Measurements from ENCODE around the gene DIO1. TPM values are rescaled to one million over a fixed set of nuclear protein-coding genes. Genes with fewer than 3 reads are reported as not detected.

The DIO1 gene
- total and polyA plus RNA-seq, 9 of the 15 experiments (the other 6 are each of a cell fraction or from before 2014, with no cell fraction given) = not detected

DNA sequence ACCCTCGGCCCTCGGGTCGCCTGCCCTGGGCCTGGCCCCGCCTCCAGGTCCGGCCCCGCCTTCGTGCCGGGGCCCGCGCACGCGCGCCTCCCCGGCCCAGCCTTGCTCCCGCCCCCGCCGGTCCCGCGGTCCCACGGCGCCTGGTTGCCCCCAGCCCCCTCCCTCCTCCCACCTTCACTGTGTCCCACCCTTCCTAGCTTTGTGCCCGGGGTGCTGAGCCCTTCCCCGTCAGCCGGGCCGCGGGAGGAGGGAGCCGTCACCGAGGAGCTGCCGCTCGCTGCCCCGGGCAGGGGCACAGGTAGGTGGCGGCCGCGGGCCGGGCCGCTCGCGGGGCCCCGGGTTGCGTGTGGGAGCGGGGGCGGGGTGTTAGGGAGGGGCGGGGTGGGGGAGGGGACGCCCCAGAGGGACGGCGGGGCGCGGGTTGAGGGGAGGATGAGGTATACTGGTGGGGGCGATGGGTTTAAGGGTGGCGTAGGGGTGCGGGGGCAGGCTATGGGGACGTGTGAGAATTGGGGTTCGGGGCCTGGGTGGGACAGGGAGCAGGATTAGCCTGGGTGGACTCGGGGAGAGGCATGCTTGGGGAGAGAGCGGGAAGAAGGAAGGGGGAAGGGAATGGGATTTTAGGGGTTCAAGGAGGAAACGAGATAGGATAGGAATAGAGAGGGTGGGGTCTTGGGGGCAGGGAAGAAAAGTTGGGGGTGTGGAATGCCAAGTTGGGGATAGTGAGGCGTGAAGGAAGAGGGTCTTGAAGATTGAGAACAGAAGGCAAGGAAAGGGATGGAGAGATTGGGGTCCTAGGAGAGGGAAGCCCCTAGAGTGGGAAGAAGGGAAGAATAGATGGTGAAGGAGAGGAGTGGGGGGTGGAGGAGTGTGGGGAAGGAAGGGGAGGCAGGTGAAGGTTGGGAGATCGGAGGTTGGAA, 52.5 kb downstream of the DIO1 start, which contains the start of gene LRRC42 (continued):
- TF ChIP-seq, protein P1, sequence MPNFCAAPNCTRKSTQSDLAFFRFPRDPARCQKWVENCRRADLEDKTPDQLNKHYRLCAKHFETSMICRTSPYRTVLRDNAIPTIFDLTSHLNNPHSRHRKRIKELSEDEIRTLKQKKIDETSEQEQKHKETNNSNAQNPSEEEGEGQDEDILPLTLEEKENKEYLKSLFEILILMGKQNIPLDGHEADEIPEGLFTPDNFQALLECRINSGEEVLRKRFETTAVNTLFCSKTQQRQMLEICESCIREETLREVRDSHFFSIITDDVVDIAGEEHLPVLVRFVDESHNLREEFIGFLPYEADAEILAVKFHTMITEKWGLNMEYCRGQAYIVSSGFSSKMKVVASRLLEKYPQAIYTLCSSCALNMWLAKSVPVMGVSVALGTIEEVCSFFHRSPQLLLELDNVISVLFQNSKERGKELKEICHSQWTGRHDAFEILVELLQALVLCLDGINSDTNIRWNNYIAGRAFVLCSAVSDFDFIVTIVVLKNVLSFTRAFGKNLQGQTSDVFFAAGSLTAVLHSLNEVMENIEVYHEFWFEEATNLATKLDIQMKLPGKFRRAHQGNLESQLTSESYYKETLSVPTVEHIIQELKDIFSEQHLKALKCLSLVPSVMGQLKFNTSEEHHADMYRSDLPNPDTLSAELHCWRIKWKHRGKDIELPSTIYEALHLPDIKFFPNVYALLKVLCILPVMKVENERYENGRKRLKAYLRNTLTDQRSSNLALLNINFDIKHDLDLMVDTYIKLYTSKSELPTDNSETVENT (CRISPR knock-in tag; IDR thresholded peaks at IDR 0.05) = no peak
- TF ChIP-seq ZNF551 (CRISPR knock-in tag; IDR thresholded peaks at IDR 0.05) = no peak
- peak; percentile 66; the same call in 1 of the 2 replicates for TF ChIP-seq ZFX (CRISPR knock-in tag; IDR thresholded peaks at IDR 0.05)
- no peak for TF ChIP-seq BACH1 (tag; IDR thresholded peaks at IDR 0.05)
- TF ChIP-seq SAFB2 (IDR thresholded peaks at IDR 0.05; ENCODE audit: borderline replicate concordance, low read depth, low read length, severe bottlenecking) = no peak
- TF ChIP-seq TEAD2 (tag; IDR thresholded peaks at IDR 0.05) = no peak
- no peak for TF ChIP-seq ZNF699 (CRISPR knock-in tag; IDR thresholded peaks at IDR 0.05; ENCODE audit: insufficient replicate concordance)
- peak in 1 of 2 experiments; percentile 72; a peak in 2 of 4 replicates for TF ChIP-seq NONO (IDR thresholded peaks at IDR 0.05; ENCODE audit: low read depth in 2 of 2, low read length in 1 of 2)
- TF ChIP-seq GATAD2B (IDR thresholded peaks at IDR 0.05; ENCODE audit: borderline replicate concordance) = peak; percentile 83; the same call in 1 of the 2 replicates
- TF ChIP-seq TRIM24 (IDR thresholded peaks at IDR 0.05) = peak in 1 of 2 experiments; percentile 9; a peak in 1 of 4 replicates
- peak; percentile 3; the same call in 1 of the 2 replicates for TF ChIP-seq OTX1 (CRISPR knock-in tag; IDR thresholded peaks at IDR 0.05)
- TF ChIP-seq CBX2 (IDR thresholded peaks at IDR 0.05; ENCODE audit: insufficient read depth, low read length, poor library complexity, severe bottlenecking) = no peak
- TF ChIP-seq, protein P2, sequence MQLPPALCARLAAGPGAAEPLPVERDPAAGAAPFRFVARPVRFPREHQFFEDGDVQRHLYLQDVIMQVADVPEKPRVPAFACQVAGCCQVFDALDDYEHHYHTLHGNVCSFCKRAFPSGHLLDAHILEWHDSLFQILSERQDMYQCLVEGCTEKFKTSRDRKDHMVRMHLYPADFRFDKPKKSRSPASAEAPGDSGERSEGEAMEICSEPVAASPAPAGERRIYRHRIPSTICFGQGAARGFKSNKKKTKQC (CRISPR knock-in tag; IDR thresholded peaks at IDR 0.05) = peak; percentile 63; the same call in 1 of the 2 replicates
- no peak for TF ChIP-seq COPS2 (conservative IDR thresholded peaks at IDR 0.05)
- TF ChIP-seq ZKSCAN1 (IDR thresholded peaks at IDR 0.05; ENCODE audit: low read depth, low read length) = peak; percentile 11; the same call in 1 of the 2 replicates
- peak; percentile 48 for TF ChIP-seq ASH1L (IDR thresholded peaks at IDR 0.05; ENCODE audit: borderline replicate concordance, low read depth, partially characterized antibody)
- TF ChIP-seq, protein P3, sequence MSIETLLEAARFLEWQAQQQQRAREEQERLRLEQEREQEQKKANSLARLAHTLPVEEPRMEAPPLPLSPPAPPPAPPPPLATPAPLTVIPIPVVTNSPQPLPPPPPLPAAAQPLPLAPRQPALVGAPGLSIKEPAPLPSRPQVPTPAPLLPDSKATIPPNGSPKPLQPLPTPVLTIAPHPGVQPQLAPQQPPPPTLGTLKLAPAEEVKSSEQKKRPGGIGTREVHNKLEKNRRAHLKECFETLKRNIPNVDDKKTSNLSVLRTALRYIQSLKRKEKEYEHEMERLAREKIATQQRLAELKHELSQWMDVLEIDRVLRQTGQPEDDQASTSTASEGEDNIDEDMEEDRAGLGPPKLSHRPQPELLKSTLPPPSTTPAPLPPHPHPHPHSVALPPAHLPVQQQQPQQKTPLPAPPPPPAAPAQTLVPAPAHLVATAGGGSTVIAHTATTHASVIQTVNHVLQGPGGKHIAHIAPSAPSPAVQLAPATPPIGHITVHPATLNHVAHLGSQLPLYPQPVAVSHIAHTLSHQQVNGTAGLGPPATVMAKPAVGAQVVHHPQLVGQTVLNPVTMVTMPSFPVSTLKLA (conservative IDR thresholded peaks at IDR 0.05) = peak in 1 of 2 experiments; percentile 63; a peak in 2 of 4 replicates
- TF ChIP-seq FOXA1 (IDR thresholded peaks at IDR 0.05; ENCODE audit: borderline replicate concordance) = no peak
- TF ChIP-seq CAMTA2 (CRISPR knock-in tag; conservative IDR thresholded peaks at IDR 0.05) = no peak
- no peak for TF ChIP-seq U2AF2 (optimal IDR thresholded peaks at IDR 0.05; ENCODE audit: low read depth, low read length)
- TF ChIP-seq ZBTB1 (CRISPR knock-in tag; IDR thresholded peaks at IDR 0.05; ENCODE audit: borderline replicate concordance, low read depth) = no peak
- TF ChIP-seq PCBP1 (IDR thresholded peaks at IDR 0.05; ENCODE audit: low read depth, low read length, poor library complexity, severe bottlenecking) = peak; percentile 65
- TF ChIP-seq RBFOX2 (IDR thresholded peaks at IDR 0.05; ENCODE audit: low read depth, low read length) = peak; percentile 58
- TF ChIP-seq ZNF24 (IDR thresholded peaks at IDR 0.05) = no peak
